ENCODE data around the gene NCAM1.

DNA sequence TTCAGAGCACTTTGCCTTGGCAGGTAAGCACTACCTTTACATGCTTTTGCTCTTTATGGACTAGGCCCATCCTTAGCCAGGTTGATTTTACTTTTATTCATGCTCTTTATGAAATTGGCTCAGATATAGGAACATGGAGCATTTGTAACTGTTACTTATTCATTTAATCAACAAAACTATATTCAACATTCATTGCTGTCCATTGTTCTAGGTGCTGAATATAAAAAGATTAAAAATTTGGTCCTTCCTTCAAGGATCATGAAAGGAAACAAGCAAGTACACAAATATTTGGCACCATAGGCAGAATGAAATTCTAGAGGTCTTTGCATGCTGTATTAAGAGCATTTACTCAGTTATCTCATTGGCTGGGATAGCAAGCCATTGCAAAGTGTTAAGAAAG lies 191.3 kb downstream of the NCAM1 start:
- TF ChIP-seq, protein P1, sequence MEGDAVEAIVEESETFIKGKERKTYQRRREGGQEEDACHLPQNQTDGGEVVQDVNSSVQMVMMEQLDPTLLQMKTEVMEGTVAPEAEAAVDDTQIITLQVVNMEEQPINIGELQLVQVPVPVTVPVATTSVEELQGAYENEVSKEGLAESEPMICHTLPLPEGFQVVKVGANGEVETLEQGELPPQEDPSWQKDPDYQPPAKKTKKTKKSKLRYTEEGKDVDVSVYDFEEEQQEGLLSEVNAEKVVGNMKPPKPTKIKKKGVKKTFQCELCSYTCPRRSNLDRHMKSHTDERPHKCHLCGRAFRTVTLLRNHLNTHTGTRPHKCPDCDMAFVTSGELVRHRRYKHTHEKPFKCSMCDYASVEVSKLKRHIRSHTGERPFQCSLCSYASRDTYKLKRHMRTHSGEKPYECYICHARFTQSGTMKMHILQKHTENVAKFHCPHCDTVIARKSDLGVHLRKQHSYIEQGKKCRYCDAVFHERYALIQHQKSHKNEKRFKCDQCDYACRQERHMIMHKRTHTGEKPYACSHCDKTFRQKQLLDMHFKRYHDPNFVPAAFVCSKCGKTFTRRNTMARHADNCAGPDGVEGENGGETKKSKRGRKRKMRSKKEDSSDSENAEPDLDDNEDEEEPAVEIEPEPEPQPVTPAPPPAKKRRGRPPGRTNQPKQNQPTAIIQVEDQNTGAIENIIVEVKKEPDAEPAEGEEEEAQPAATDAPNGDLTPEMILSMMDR (IDR thresholded peaks at IDR 0.05) = no peak
- no peak for TF ChIP-seq POLR2A (IDR thresholded peaks at IDR 0.05)
- TF ChIP-seq POLR2AphosphoS5 (IDR thresholded peaks at IDR 0.05) = no peak
- TF ChIP-seq EP300 (IDR thresholded peaks at IDR 0.05) = no peak

All from sigmoid colon (tissue), 4 donors.